SK-MEL-5 (cell line): Measurements from ENCODE around the gene ATMIN. TPM values are rescaled to one million over a fixed set of nuclear protein-coding genes. Genes with fewer than 3 reads are reported as not detected.

ENCODE experiments used
- DNase-seq: peaks from one replicate; pipeline ENCODE4 v3.0.0-alpha.2; 2016; ENCODE audit warnings: low read depth, low spot score
- in situ Hi-C: cut with HindIII; loops from 2 replicates; pipeline ENCODE4 v1.10.0; 2016; ENCODE audit warnings: low sequenced_read_pairs, high pct_unique_total_duplicates, low pct_unique_long_range_greater_than_20kb
- total RNA-seq: library from RNA; depleted of rRNA; stranded (reverse); fragments of >200 nt; shearing (Covaris generic); gene quantifications from 2 replicates; pipeline ENCODE4 v1.2.3, GENCODE V29; 2014

Gene ATMIN
- total RNA-seq, 1 experiment from 2014 or later = 42.3 TPM

GRCh38 chr16:81042821-81043220 lies 7.2 kb downstream of the ATMIN start:
- in situ Hi-C loops = no loop called here
- DNase-seq = no peak

- no peak for DNase-seq
- in situ Hi-C loops = no loop called here
Measured at GRCh38 chr16:81053761-81054160, 18.1 kb downstream of the ATMIN start.

- DNase-seq = no peak
- in situ Hi-C loops = no loop called here
Measured at GRCh38 chr16:81060576-81061306, 25.1 kb downstream of the ATMIN start.

- in situ Hi-C loops = no loop called here
- no peak for DNase-seq
Measured at GRCh38 chr16:81061307-81061640, 25.6 kb downstream of the ATMIN start.

- in situ Hi-C loops = no loop called here
- DNase-seq = no peak
Measured at GRCh38 chr16:81061871-81062608, 26.4 kb downstream of the ATMIN start.

GRCh38 chr16:81066681-81067080 lies 31.0 kb downstream of the ATMIN start:
- in situ Hi-C loops = no loop called here
- no peak for DNase-seq

GRCh38 chr16:81067166-81067565 lies 31.5 kb downstream of the ATMIN start:
- DNase-seq = no peak
- in situ Hi-C loops = no loop called here

- DNase-seq = no peak
- in situ Hi-C loops = no loop called here
Measured at GRCh38 chr16:81069063-81069462, 33.4 kb downstream of the ATMIN start.

- DNase-seq = no peak
- in situ Hi-C loops = no loop called here
Measured at GRCh38 chr16:81070979-81071378, 35.3 kb downstream of the ATMIN start.

GRCh38 chr16:81071805-81072204 lies 36.2 kb downstream of the ATMIN start:
- DNase-seq = peak; percentile 8
- in situ Hi-C loops = no loop called here

GRCh38 chr16:81073560-81074330 lies 38.1 kb downstream of the ATMIN start:
- no peak for DNase-seq
- in situ Hi-C loops = no loop called here

GRCh38 chr16:81076566-81077075 lies 41.0 kb downstream of the ATMIN start:
- in situ Hi-C loops = no loop called here
- peak; percentile 81 for DNase-seq

- in situ Hi-C loops = no loop called here
- DNase-seq = peak; percentile 92
Measured at GRCh38 chr16:81077076-81077940, 41.7 kb downstream of the ATMIN start, which contains the start of gene C16orf46. C16orf46 (minus strand) TSS chr16:81077238; CDS start chr16:81063955, 13,283 bp downstream.

GRCh38 chr16:81080233-81080632 lies 44.6 kb downstream of the ATMIN start:
- in situ Hi-C loops = no loop called here
- no peak for DNase-seq

GRCh38 chr16:81081014-81081413 lies 45.4 kb downstream of the ATMIN start:
- in situ Hi-C loops = no loop called here

GRCh38 chr16:81088836-81089235 lies 53.2 kb downstream of the ATMIN start:
- in situ Hi-C loops = no loop called here
- no peak for DNase-seq

More at GRCh38 chr16:81081014-81081413, 45.4 kb downstream of the ATMIN start:
- DNase-seq = no peak

GRCh38 chr16:81094771-81095251 lies 59.2 kb downstream of the ATMIN start:
- DNase-seq = no peak
- in situ Hi-C loops = no loop called here
